ENCODE results near the gene REEP1.

REEP1 gene

DNA sequence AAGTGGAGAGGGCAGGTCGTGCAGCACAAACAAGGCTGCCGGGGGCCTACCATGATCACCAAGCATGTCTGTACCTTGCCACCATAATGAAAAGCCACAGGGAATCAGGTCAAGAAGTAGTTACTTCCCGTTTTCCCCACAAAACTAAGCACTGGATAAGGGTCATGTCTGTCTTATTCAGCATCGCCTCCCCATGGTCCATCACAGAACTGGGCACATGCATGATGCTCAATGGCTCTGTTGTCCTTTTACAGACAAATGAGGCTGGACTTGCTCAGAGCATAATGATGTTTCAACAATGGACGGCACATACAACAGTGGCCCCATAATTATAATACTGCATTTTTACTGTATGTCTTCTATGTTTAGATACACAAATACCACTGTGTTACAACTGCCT lies 27.5 kb downstream of the REEP1 start:
- TF ChIP-seq PAX5 (IDR thresholded peaks at IDR 0.05; ENCODE audit: insufficient read depth, low read length, severe bottlenecking) (no peak), POLR2AphosphoS5 (IDR thresholded peaks at IDR 0.05; ENCODE audit: low read depth, low read length) (no peak), SPI1 (IDR thresholded peaks at IDR 0.05; ENCODE audit: low read depth, low read length) (no peak), POU2F2 (IDR thresholded peaks at IDR 0.05; ENCODE audit: low read depth, low read length) (no peak), TAF1 (IDR thresholded peaks at IDR 0.05; ENCODE audit: low read depth, low read length) (no peak), POLR2A (IDR thresholded peaks at IDR 0.05; ENCODE audit: low read depth, low read length) (no peak)
- FAIRE-seq (no peak), DNase-seq (ENCODE audit: insufficient read length, low spot score) (no peak)

DNA sequence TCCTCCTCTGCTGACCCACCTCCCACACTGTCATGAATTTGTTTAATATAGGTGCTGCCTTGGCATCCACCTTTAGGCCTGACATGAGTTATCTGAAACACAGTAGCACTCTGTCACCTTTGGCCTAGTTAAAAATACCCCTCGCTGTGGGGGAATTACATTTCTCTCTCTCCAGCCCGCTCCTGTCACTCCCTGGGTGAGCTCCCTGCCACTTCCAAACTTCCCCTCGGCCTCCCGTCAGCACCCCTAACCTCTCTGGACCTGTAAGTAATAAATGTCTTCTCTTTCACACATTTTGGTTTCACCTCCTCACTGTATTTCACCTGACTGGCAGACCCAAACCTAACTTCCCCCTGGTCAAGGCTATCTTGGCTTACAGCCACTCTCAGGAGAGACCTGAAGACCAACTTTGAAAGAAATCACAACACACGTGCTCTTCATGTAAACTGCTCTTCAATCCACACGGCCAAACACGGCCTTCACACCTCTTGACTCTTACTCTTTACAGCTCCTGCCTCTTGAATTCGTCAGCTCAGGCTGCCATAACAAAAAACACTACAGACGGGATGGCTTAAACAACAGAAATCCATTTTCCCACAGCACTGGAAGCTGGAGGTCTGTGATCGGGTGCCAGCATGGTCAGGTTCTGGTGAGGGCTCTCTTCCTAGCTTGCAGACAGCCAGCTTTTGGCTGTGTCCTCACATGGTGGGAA lies 28.3 kb downstream of the REEP1 start:
- FAIRE-seq: no peak
- DNase-seq (ENCODE audit: insufficient read length, low spot score): no peak

GRCh38 chr2:86308356-86308755 lies 29.1 kb downstream of the REEP1 start:
- no peak for FAIRE-seq

More for the DNA sequence above, 28.3 kb downstream of the REEP1 start:
- TF ChIP-seq POLR2AphosphoS5 (IDR thresholded peaks at IDR 0.05; ENCODE audit: low read depth, low read length): no peak
- TF ChIP-seq PAX5 (IDR thresholded peaks at IDR 0.05; ENCODE audit: insufficient read depth, low read length, severe bottlenecking): no peak
- TF ChIP-seq TAF1 (IDR thresholded peaks at IDR 0.05; ENCODE audit: low read depth, low read length): no peak
- no peak for TF ChIP-seq SPI1 (IDR thresholded peaks at IDR 0.05; ENCODE audit: low read depth, low read length)
- no peak for TF ChIP-seq POU2F2 (IDR thresholded peaks at IDR 0.05; ENCODE audit: low read depth, low read length)
- TF ChIP-seq POLR2A (IDR thresholded peaks at IDR 0.05; ENCODE audit: low read depth, low read length): no peak

DNA sequence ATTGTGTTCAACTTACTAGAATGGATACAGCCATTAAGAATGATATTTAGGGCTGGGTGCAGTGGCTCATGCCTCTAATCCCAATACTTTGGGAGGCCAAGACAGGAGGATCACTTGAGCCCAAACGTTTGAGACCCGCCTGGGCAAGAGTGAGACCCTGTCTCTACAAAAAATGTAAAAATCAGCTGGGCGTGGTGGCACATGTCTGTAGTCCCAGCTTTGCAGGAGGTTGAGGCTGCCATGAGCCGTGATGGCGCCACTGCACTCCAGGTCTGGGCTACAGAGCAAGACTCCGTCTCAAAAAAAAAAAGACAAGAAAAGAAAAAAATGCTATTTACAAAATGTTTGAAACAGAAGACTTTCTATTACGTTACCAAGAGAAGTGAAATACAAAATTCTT lies 30.0 kb downstream of the REEP1 start:
- TF ChIP-seq SPI1 (IDR thresholded peaks at IDR 0.05; ENCODE audit: low read depth, low read length) (no peak), POLR2AphosphoS5 (IDR thresholded peaks at IDR 0.05; ENCODE audit: low read depth, low read length) (no peak), POU2F2 (IDR thresholded peaks at IDR 0.05; ENCODE audit: low read depth, low read length) (no peak), TAF1 (IDR thresholded peaks at IDR 0.05; ENCODE audit: low read depth, low read length) (no peak), POLR2A (IDR thresholded peaks at IDR 0.05; ENCODE audit: low read depth, low read length) (no peak), PAX5 (IDR thresholded peaks at IDR 0.05; ENCODE audit: insufficient read depth, low read length, severe bottlenecking) (no peak)
- DNase-seq (ENCODE audit: insufficient read length, low spot score) (no peak), FAIRE-seq (no peak)

More at GRCh38 chr2:86308356-86308755, 29.1 kb downstream of the REEP1 start:
- DNase-seq (ENCODE audit: insufficient read length, low spot score): no peak
- no peak for TF ChIP-seq TAF1 (IDR thresholded peaks at IDR 0.05; ENCODE audit: low read depth, low read length)
- TF ChIP-seq SPI1 (IDR thresholded peaks at IDR 0.05; ENCODE audit: low read depth, low read length): no peak
- TF ChIP-seq PAX5 (IDR thresholded peaks at IDR 0.05; ENCODE audit: insufficient read depth, low read length, severe bottlenecking): no peak
- no peak for TF ChIP-seq POU2F2 (IDR thresholded peaks at IDR 0.05; ENCODE audit: low read depth, low read length)
- TF ChIP-seq POLR2A (IDR thresholded peaks at IDR 0.05; ENCODE audit: low read depth, low read length): no peak
- TF ChIP-seq POLR2AphosphoS5 (IDR thresholded peaks at IDR 0.05; ENCODE audit: low read depth, low read length): no peak

GRCh38 chr2:86305915-86306254 lies 31.5 kb downstream of the REEP1 start:
- TF ChIP-seq POLR2A (IDR thresholded peaks at IDR 0.05; ENCODE audit: low read depth, low read length) (no peak), POU2F2 (IDR thresholded peaks at IDR 0.05; ENCODE audit: low read depth, low read length) (no peak)
- no peak for FAIRE-seq
- DNase-seq (ENCODE audit: insufficient read length, low spot score): no peak

DNA sequence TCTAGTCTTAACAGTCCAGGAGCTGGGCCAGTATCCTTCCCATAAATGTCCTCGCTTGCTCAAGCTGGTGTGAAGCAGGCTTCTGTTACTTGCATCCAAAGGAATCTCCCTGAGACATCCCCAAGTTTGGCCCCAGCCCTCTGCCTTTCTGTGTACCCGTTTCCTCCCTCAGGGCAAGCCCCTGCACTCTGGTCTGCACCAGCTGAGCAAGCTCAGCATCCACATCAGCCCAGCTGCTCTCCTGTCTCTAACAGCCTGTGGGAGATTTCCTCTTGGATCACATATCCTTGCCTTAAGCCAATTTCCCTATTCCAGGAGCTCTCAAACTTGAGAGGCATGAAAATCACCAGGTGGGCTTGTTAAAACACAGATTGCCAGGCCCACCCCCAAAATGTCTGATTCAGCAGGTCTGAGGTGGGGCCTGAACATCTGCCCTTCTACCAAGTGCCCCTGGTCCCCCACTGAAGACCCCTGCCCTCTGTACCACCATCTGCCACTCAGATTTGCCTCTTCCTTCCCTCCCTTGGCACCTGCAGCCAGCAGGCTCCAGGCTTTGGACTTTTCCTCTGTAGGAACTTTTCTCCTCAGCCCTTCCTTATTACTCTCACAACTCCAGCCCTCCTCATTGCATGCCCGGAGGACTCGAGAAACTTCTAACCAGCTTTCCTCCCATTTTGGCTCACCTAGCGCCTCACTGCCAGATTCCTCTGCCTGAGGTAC lies 32.1 kb downstream of the REEP1 start:
- FAIRE-seq: no peak

GRCh38 chr2:86304416-86304815 lies 33.0 kb downstream of the REEP1 start:
- DNase-seq (ENCODE audit: insufficient read length, low spot score) (no peak), FAIRE-seq (no peak)
- TF ChIP-seq PAX5 (IDR thresholded peaks at IDR 0.05; ENCODE audit: insufficient read depth, low read length, severe bottlenecking): no peak
- TF ChIP-seq POLR2AphosphoS5 (IDR thresholded peaks at IDR 0.05; ENCODE audit: low read depth, low read length): no peak
- no peak for TF ChIP-seq SPI1 (IDR thresholded peaks at IDR 0.05; ENCODE audit: low read depth, low read length)
- no peak for TF ChIP-seq TAF1 (IDR thresholded peaks at IDR 0.05; ENCODE audit: low read depth, low read length)
- TF ChIP-seq POU2F2 (IDR thresholded peaks at IDR 0.05; ENCODE audit: low read depth, low read length): no peak
- no peak for TF ChIP-seq POLR2A (IDR thresholded peaks at IDR 0.05; ENCODE audit: low read depth, low read length)

More for the DNA sequence above, 32.1 kb downstream of the REEP1 start:
- no peak for DNase-seq (ENCODE audit: insufficient read length, low spot score)
- no peak for TF ChIP-seq POU2F2 (IDR thresholded peaks at IDR 0.05; ENCODE audit: low read depth, low read length)

DNA sequence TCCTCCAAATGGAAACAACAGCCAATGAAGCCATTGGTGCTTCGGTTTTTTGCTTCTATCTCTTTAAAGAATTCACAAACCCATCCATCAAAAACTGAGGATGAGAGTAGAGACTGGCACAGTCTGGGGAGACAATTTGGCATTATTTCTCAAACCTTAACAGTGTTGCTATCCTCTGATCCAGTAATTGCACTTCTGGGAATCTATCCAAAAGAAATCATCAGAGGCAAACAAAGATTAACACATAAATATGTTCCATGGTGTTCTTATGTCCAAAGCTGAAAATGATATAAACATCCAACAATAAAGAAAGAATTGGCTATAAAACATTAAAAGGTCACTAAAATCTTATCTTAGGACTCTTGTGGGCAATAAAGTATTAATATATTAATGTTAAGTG lies 35.1 kb downstream of the REEP1 start:
- FAIRE-seq: no peak
- no peak for DNase-seq (ENCODE audit: insufficient read length, low spot score)
- TF ChIP-seq POLR2A (IDR thresholded peaks at IDR 0.05; ENCODE audit: low read depth, low read length): no peak
- no peak for TF ChIP-seq PAX5 (IDR thresholded peaks at IDR 0.05; ENCODE audit: insufficient read depth, low read length, severe bottlenecking)
- TF ChIP-seq POU2F2 (IDR thresholded peaks at IDR 0.05; ENCODE audit: low read depth, low read length): no peak
- TF ChIP-seq POLR2AphosphoS5 (IDR thresholded peaks at IDR 0.05; ENCODE audit: low read depth, low read length): no peak
- TF ChIP-seq TAF1 (IDR thresholded peaks at IDR 0.05; ENCODE audit: low read depth, low read length): no peak
- no peak for TF ChIP-seq SPI1 (IDR thresholded peaks at IDR 0.05; ENCODE audit: low read depth, low read length)

- TF ChIP-seq PAX5 (IDR thresholded peaks at IDR 0.05; ENCODE audit: insufficient read depth, low read length, severe bottlenecking) (no peak), POLR2AphosphoS5 (IDR thresholded peaks at IDR 0.05; ENCODE audit: low read depth, low read length) (no peak), SPI1 (IDR thresholded peaks at IDR 0.05; ENCODE audit: low read depth, low read length) (no peak), POU2F2 (IDR thresholded peaks at IDR 0.05; ENCODE audit: low read depth, low read length) (no peak), TAF1 (IDR thresholded peaks at IDR 0.05; ENCODE audit: low read depth, low read length) (no peak), POLR2A (IDR thresholded peaks at IDR 0.05; ENCODE audit: low read depth, low read length) (no peak)
- FAIRE-seq (no peak), DNase-seq (ENCODE audit: insufficient read length, low spot score) (no peak)
Measured at GRCh38 chr2:86301711-86302202, 35.7 kb downstream of the REEP1 start.

GRCh38 chr2:86301009-86301408 lies 36.4 kb downstream of the REEP1 start:
- FAIRE-seq: no peak
- TF ChIP-seq POU2F2 (IDR thresholded peaks at IDR 0.05; ENCODE audit: low read depth, low read length) (no peak), POLR2A (IDR thresholded peaks at IDR 0.05; ENCODE audit: low read depth, low read length) (no peak), POLR2AphosphoS5 (IDR thresholded peaks at IDR 0.05; ENCODE audit: low read depth, low read length) (no peak), TAF1 (IDR thresholded peaks at IDR 0.05; ENCODE audit: low read depth, low read length) (no peak), PAX5 (IDR thresholded peaks at IDR 0.05; ENCODE audit: insufficient read depth, low read length, severe bottlenecking) (no peak), SPI1 (IDR thresholded peaks at IDR 0.05; ENCODE audit: low read depth, low read length) (no peak)
- no peak for DNase-seq (ENCODE audit: insufficient read length, low spot score)
